Endodermal cell (in vitro differentiated cells): ENCODE results near the gene PLCB1. TPM values are rescaled to one million over a fixed set of nuclear protein-coding genes. Genes with fewer than 3 reads are reported as not detected.

ENCODE experiments used
- DNase-seq: peaks from one replicate; pipeline ENCODE4 v3.0.0-alpha.2; 2017
- H3K27ac ChIP-seq: 2 replicates; pipeline ENCODE4 v1.5.1; 2013; ENCODE audit warnings: mild to moderate bottlenecking, low read depth, low read length, moderate library complexity
- H3K27me3 ChIP-seq: 2 replicates; pipeline ENCODE4 v1.6.1; 2013; ENCODE audit warnings: mild to moderate bottlenecking, low read length, moderate library complexity; ENCODE audit not compliant: insufficient read depth, control insufficient read depth, poor library complexity, severe bottlenecking
- H3K36me3 ChIP-seq: 2 replicates; pipeline ENCODE4 v1.7.0; 2013; ENCODE audit warnings: mild to moderate bottlenecking, low read length, moderate library complexity; ENCODE audit not compliant: control insufficient read depth, insufficient read depth
- H3K4me1 ChIP-seq: one replicate; pipeline ENCODE4 v1.7.0; 2013; ENCODE audit warnings: low read length; ENCODE audit not compliant: control insufficient read depth, insufficient read depth
- H3K4me3 ChIP-seq: 2 replicates; pipeline ENCODE4 v1.5.1; 2013; ENCODE audit warnings: mild to moderate bottlenecking, low read length, moderate library complexity
- H3K9ac ChIP-seq: 2 replicates; pipeline ENCODE4 v1.6.1; 2013; ENCODE audit warnings: mild to moderate bottlenecking, low read length, moderate library complexity; ENCODE audit not compliant: poor library complexity, severe bottlenecking; ENCODE audit errors: extremely low read depth
- H3K9me3 ChIP-seq: 2 replicates; pipeline ENCODE4 v1.6.1; 2013; ENCODE audit warnings: mild to moderate bottlenecking, low read length, moderate library complexity; ENCODE audit not compliant: control insufficient read depth
- H3K27ac Mint-ChIP-seq: 2 replicates; pipeline ENCODE4 v1.8.0; 2020; ENCODE audit warnings: mixed read lengths
- H3K27me3 Mint-ChIP-seq: 2 replicates; pipeline ENCODE4 v1.8.0; 2021; ENCODE audit warnings: mild to moderate bottlenecking, mixed read lengths; ENCODE audit not compliant: insufficient read depth
- H3K36me3 Mint-ChIP-seq: 2 replicates; pipeline ENCODE4 v1.8.0; 2020; ENCODE audit warnings: low read depth, mixed read lengths
- H3K4me1 Mint-ChIP-seq: 2 replicates; pipeline ENCODE4 v1.8.0; 2020; ENCODE audit warnings: mixed read lengths
- H3K4me3 Mint-ChIP-seq: 2 replicates; pipeline ENCODE4 v1.8.0; 2020; ENCODE audit warnings: mild to moderate bottlenecking, moderate library complexity, mixed read lengths
- H3K9me3 Mint-ChIP-seq: 2 replicates; pipeline ENCODE4 v1.8.0; 2020; ENCODE audit warnings: mild to moderate bottlenecking, mixed read lengths
- WGBS, 2 experiments: methylation state at CpG; one replicate each; pipeline versions ENCODE4 v1.1.5 to v1.1.7; 2013; ENCODE audit warnings: missing lambda C conversion rate in 2 of 2, mixed read lengths in 1 of 2; ENCODE audit not compliant: insufficient coverage in 1 of 2, insufficient read length in 1 of 2; 5-methylcytosine and 5-hydroxymethylcytosine counted together
- total RNA-seq, 2 donors: library from RNA; stranded (reverse); fragmentation: NEBNext Ultra II Directional in 1 of 2; extraction: Animal tissue kit (Norgen Biotek cat#: 25700) in 1 of 2; gene quantifications; 2 replicates in 1 of 2; 3 replicates in 1 of 2; pipeline ENCODE4 v1.2.1, GENCODE V29; 2021
- TF ChIP-seq, protein P1 (sequence below): fragments of 200-600 bp; sonication (generic); conservative IDR thresholded peaks from 2 replicates; pipeline ENCODE4 v1.5.0; 2021; ENCODE audit warnings: antibody characterized with exemption, mild to moderate bottlenecking

The PLCB1 gene
- total RNA-seq, 2 donors from 2014 or later, result 15.3 to 16.5 TPM

GRCh38 chr20:8714206-8714605 is 582.1 kb downstream of the PLCB1 start:
- DNase-seq, result no peak
- Mint-ChIP-seq H3K4me1 (peaks cover 20% of the 10 kb centered on the region), H3K4me3 (no peak overlapping the region), H3K36me3 (peaks cover 27% of the 10 kb centered on the region), H3K27me3 (no peaks in the 10 kb centered on the region), H3K27ac (peak overlapping the region; percentile 31), H3K9me3 (no peaks in the 10 kb centered on the region)
- H3K27ac ChIP-seq, result no peak overlapping the region
- no peaks in the 10 kb centered on the region for H3K36me3 ChIP-seq
- TF ChIP-seq, protein P1, sequence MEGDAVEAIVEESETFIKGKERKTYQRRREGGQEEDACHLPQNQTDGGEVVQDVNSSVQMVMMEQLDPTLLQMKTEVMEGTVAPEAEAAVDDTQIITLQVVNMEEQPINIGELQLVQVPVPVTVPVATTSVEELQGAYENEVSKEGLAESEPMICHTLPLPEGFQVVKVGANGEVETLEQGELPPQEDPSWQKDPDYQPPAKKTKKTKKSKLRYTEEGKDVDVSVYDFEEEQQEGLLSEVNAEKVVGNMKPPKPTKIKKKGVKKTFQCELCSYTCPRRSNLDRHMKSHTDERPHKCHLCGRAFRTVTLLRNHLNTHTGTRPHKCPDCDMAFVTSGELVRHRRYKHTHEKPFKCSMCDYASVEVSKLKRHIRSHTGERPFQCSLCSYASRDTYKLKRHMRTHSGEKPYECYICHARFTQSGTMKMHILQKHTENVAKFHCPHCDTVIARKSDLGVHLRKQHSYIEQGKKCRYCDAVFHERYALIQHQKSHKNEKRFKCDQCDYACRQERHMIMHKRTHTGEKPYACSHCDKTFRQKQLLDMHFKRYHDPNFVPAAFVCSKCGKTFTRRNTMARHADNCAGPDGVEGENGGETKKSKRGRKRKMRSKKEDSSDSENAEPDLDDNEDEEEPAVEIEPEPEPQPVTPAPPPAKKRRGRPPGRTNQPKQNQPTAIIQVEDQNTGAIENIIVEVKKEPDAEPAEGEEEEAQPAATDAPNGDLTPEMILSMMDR, result no peak
- H3K4me1 ChIP-seq, result peaks cover 8% of the 10 kb centered on the region
- H3K27me3 ChIP-seq, result no peaks in the 10 kb centered on the region
- H3K9ac ChIP-seq, result no peak overlapping the region
- no peak overlapping the region for H3K4me3 ChIP-seq
- WGBS, 2 experiments, result 83 to 88% methylated on average over 2 to 3 of the region's 3 CpGs
- H3K9me3 ChIP-seq, result no peaks in the 10 kb centered on the region

- peaks cover 12% of the 10 kb centered on the region for H3K36me3 Mint-ChIP-seq
- no peak overlapping the region for H3K9ac ChIP-seq
- no peak overlapping the region for H3K27ac Mint-ChIP-seq
- peaks cover 27% of the 10 kb centered on the region for H3K4me1 Mint-ChIP-seq
- H3K27me3 ChIP-seq, result no peaks in the 10 kb centered on the region
- DNase-seq, result no peak
- no peaks in the 10 kb centered on the region for H3K36me3 ChIP-seq
- H3K4me3 ChIP-seq, result no peak overlapping the region
- no peaks in the 10 kb centered on the region for H3K9me3 ChIP-seq
- no peaks in the 10 kb centered on the region for H3K9me3 Mint-ChIP-seq
- H3K4me3 Mint-ChIP-seq, result no peak overlapping the region
- H3K27me3 Mint-ChIP-seq, result no peaks in the 10 kb centered on the region
- WGBS, 2 experiments, result 90 to 93% methylated on average over 4 of the region's 4 CpGs
- no peak overlapping the region for H3K27ac ChIP-seq
- peaks cover 13% of the 10 kb centered on the region for H3K4me1 ChIP-seq
- TF ChIP-seq, protein P1, result no peak
Measured at GRCh38 chr20:8718279-8718678, 586.2 kb downstream of the PLCB1 start.

DNA sequence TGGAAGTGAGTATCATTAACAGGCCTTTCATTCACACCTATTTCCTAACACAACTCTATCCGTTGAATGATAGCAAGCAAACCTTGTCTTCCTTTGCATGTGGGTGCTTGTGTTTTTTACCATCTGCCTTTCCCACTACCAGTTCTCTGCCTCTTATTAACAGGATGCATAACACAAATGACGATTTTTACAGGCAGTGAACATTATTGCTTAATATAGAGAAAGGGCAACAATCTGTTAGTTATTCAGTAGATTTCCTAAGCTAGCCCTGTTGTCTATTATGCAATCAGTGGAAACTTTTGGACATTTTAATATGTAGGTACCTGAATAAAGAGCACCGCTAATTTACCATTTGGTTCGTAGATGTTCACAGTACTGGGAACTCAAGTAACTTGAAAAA is 588.0 kb downstream of the PLCB1 start:
- DNase-seq, result no peak
- Histone ChIP-seq H3K27me3 (no peaks in the 10 kb centered on the region), H3K9ac (no peak overlapping the region), H3K4me1 (peaks cover 5% of the 10 kb centered on the region), H3K9me3 (no peaks in the 10 kb centered on the region), H3K36me3 (no peaks in the 10 kb centered on the region), H3K4me3 (no peak overlapping the region), H3K27ac (no peak overlapping the region)
- Mint-ChIP-seq H3K4me3 (no peak overlapping the region), H3K9me3 (no peaks in the 10 kb centered on the region), H3K4me1 (peaks cover 15% of the 10 kb centered on the region), H3K27ac (no peak overlapping the region), H3K36me3 (peaks cover 12% of the 10 kb centered on the region), H3K27me3 (no peaks in the 10 kb centered on the region)
- 88 to 90% methylated on average over 2 to 3 of the region's 4 CpGs for WGBS, 2 experiments
- TF ChIP-seq, protein P1, result no peak
